Tibial nerve (tissue), 4 donors: ENCODE data around the gene AUTS2.

Experiments used
- CTCF ChIP-seq, 5 experiments: fragments of 200-600 bp in 3 of 5; fragments of 450-650 bp in 2 of 5; sonication (generic) in 3 of 5; IDR thresholded peaks; one replicate each; pipeline ENCODE4 v1.5.1; 2016 to 2019; ENCODE audit warnings: antibody characterized with exemption in 5 of 5, mild to moderate bottlenecking in 3 of 5, moderate library complexity in 2 of 5
- EP300 ChIP-seq, 2 donors: sonication (generic); formaldehyde crosslinking; IDR thresholded peaks; one replicate each; pipeline ENCODE4 v1.6.1; 2017; ENCODE audit warnings: antibody characterized with exemption in 2 of 2, mild to moderate bottlenecking in 1 of 2
- POLR2A ChIP-seq, 2 donors: fragments of 450-650 bp; IDR thresholded peaks; one replicate each; pipeline ENCODE4 v1.6.1; 2017; ENCODE audit warnings: antibody characterized with exemption in 2 of 2, mild to moderate bottlenecking in 2 of 2, moderate library complexity in 2 of 2

- no peak for TF ChIP-seq EP300 (IDR thresholded peaks at IDR 0.05)
- TF ChIP-seq CTCF (IDR thresholded peaks at IDR 0.05): no peak
- TF ChIP-seq POLR2A (IDR thresholded peaks at IDR 0.05): no peak
Observed at GRCh38 chr7:69630292-69630691, 32.0 kb downstream of the AUTS2 start.
